CD4-positive, alpha-beta memory T cell (primary cell): ENCODE measurements around the gene AADACL4. TPM values are rescaled to one million over a fixed set of nuclear protein-coding genes. Genes with fewer than 3 reads are reported as not detected.
"Not testable (repeated sequence)": the region's sequence is repeated elsewhere in the genome, so short reads cannot be mapped to it uniquely, and the experiment has no call there.

Experiments
- CTCF ChIA-PET: fragments of 350-600 bp; sonication (Branson Sonifier 250); formaldehyde crosslinking; loops from one replicate; lab custom pipeline; 2021; ENCODE audit warnings: inconsistent platforms; ENCODE audit not compliant: partially characterized antibody; lab: Charles Lee
- POLR2A ChIA-PET: fragments of 350-600 bp; sonication (Branson Sonifier 250); formaldehyde crosslinking; loops from one replicate; lab custom pipeline; 2021; ENCODE audit not compliant: partially characterized antibody; lab: Charles Lee
- DNase-seq, 5 donors: peaks; one replicate each; pipeline versions ENCODE4 v3.0.0 to v3.0.0-alpha.2; 2020 to 2022; ENCODE audit warnings: mixed read lengths in 1 of 5
- H3K27ac ChIP-seq: one replicate; pipeline ENCODE4 v1.7.0; 2013; ENCODE audit warnings: low read depth, low read length
- H3K27me3 ChIP-seq: 2 replicates; pipeline ENCODE4 v1.7.0; 2013; ENCODE audit warnings: mild to moderate bottlenecking, low read length, moderate library complexity; ENCODE audit not compliant: insufficient read depth
- H3K36me3 ChIP-seq: 2 replicates; pipeline ENCODE4 v1.7.0; 2013; ENCODE audit warnings: mild to moderate bottlenecking, low read length, moderate library complexity; ENCODE audit not compliant: insufficient read depth
- H3K4me1 ChIP-seq: 2 replicates; pipeline ENCODE4 v1.7.0; 2013; ENCODE audit warnings: mild to moderate bottlenecking, low read length, moderate library complexity; ENCODE audit not compliant: insufficient read depth
- H3K4me3 ChIP-seq, 2 donors: one replicate each; pipeline ENCODE4 v1.7.0; 2013; ENCODE audit warnings: low read length in 2 of 2, mild to moderate bottlenecking in 1 of 2
- H3K9me3 ChIP-seq, 2 donors: one replicate each; pipeline ENCODE4 v1.7.0; 2013; ENCODE audit warnings: low read length in 2 of 2, control low read depth in 1 of 2; ENCODE audit not compliant: control insufficient read depth in 1 of 2
- H3K27ac Mint-ChIP-seq, 7 donors: one replicate each; pipeline ENCODE4 v1.8.0; 2020 to 2021; ENCODE audit warnings: mixed read lengths in 7 of 7, mild to moderate bottlenecking in 6 of 7, inconsistent platforms in 3 of 7, moderate library complexity in 3 of 7
- H3K27me3 Mint-ChIP-seq, 2 donors: one replicate each; pipeline ENCODE4 v1.8.0; 2020 to 2021; ENCODE audit warnings: mixed read lengths in 2 of 2
- H3K36me3 Mint-ChIP-seq, 2 donors: one replicate each; pipeline ENCODE4 v1.8.0; 2020 to 2021; ENCODE audit warnings: mixed read lengths in 2 of 2, inconsistent platforms in 1 of 2, mild to moderate bottlenecking in 1 of 2
- H3K4me1 Mint-ChIP-seq, 4 donors: one replicate each; pipeline ENCODE4 v1.8.0; 2020 to 2021; ENCODE audit warnings: mixed read lengths in 4 of 4, mild to moderate bottlenecking in 1 of 4
- H3K4me3 Mint-ChIP-seq, 8 donors: one replicate each; pipeline ENCODE4 v1.8.0; 2020 to 2021; ENCODE audit warnings: mixed read lengths in 8 of 8, mild to moderate bottlenecking in 7 of 8, moderate library complexity in 6 of 8, inconsistent platforms in 3 of 8
- H3K9me3 Mint-ChIP-seq, 8 donors: one replicate each; pipeline ENCODE4 v1.8.0; 2020 to 2021; ENCODE audit warnings: mixed read lengths in 8 of 8, mild to moderate bottlenecking in 5 of 8, inconsistent platforms in 3 of 8, moderate library complexity in 1 of 8
- intact Hi-C: fragments of 100-400 bp; cut with micrococcal nuclease; formaldehyde crosslinking; loops from one replicate; pipeline ENCODE4 v1.15.1; 2023
- polyA plus RNA-seq, 2 donors: library from polyadenylated mRNA; unstranded; fragments of 300-500 nt; fragmentation: Illumina TruSeq; gene quantifications; one replicate each; pipeline ENCODE4 v1.2.3, GENCODE V29; 2021
- total RNA-seq, 2 experiments: library from RNA; stranded (reverse); gene quantifications; one replicate each; pipeline ENCODE4 v1.2.3, GENCODE V29; 2021

AADACL4 gene
- total and polyA plus RNA-seq, 4 experiments from 2014 or later = not detected

DNA sequence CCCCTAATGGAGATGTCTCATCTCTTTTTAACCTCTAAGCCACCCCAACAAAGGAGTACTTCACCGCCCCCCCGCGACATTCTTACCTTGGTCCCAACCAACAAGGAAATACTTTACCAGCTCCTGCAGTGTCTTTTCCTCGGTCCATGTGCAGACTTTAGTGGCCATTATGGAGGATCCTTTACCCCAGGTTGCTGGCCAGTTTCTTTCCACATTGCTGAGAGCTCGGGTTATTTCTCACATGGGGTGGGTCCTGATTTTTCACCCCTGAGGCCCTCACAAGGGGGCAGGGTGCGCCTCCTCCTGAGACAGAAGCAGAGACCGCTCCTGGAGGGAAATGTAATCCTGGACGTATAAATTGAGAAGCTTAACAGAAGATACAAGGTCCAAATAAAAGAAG lies 69.0 kb downstream of the AADACL4 start:
- H3K4me1 Mint-ChIP-seq = no peaks in the 10 kb centered on the region
- no peaks in the 10 kb centered on the region for H3K9me3 ChIP-seq
- H3K9me3 Mint-ChIP-seq = no peaks in the 10 kb centered on the region
- intact Hi-C loops = no loop called here
- no peak overlapping the region for H3K27ac ChIP-seq
- H3K27me3 Mint-ChIP-seq = peaks cover 17 to 29% of the 10 kb centered on the region in 2 donors
- CTCF ChIA-PET = no interaction called here
- H3K4me3 ChIP-seq = no peak overlapping the region
- POLR2A ChIA-PET = no interaction called here
- H3K4me1 ChIP-seq = no peaks in the 10 kb centered on the region
- H3K36me3 Mint-ChIP-seq = no peaks in the 10 kb centered on the region
- no peak for DNase-seq
- H3K4me3 Mint-ChIP-seq = no peak overlapping the region
- H3K36me3 ChIP-seq = no peaks in the 10 kb centered on the region
- H3K27me3 ChIP-seq = no peaks in the 10 kb centered on the region
- H3K27ac Mint-ChIP-seq = no peak overlapping the region

DNA sequence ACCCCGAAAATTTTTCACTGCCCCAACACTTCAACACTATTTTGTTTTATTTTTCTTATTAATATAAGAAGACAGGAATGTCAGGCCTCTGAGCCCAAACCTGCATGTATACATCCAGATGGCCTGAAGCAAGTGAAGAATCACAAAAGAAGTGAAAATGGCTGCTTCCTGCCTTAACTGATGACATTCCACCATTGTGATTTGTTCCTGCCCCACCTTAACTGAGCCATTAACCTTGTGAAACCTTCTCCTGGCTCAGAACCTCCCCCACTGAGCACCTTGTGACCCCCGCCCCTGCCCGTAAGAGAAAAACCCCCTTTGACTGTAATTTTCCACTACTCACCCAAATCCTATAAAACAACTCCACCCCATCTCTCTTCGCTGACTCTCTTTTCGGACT lies 69.8 kb downstream of the AADACL4 start:
- H3K36me3 Mint-ChIP-seq, intact Hi-C loops, H3K9me3 Mint-ChIP-seq, H3K27ac Mint-ChIP-seq, H3K4me3 ChIP-seq, H3K27me3 ChIP-seq, CTCF ChIA-PET, H3K9me3 ChIP-seq, H3K27ac ChIP-seq, H3K4me1 ChIP-seq, DNase-seq, H3K36me3 ChIP-seq, H3K4me3 Mint-ChIP-seq, H3K4me1 Mint-ChIP-seq, POLR2A ChIA-PET: not testable (repeated sequence)
- peaks cover 17 to 29% of the 10 kb centered on the region in 2 donors for H3K27me3 Mint-ChIP-seq

DNA sequence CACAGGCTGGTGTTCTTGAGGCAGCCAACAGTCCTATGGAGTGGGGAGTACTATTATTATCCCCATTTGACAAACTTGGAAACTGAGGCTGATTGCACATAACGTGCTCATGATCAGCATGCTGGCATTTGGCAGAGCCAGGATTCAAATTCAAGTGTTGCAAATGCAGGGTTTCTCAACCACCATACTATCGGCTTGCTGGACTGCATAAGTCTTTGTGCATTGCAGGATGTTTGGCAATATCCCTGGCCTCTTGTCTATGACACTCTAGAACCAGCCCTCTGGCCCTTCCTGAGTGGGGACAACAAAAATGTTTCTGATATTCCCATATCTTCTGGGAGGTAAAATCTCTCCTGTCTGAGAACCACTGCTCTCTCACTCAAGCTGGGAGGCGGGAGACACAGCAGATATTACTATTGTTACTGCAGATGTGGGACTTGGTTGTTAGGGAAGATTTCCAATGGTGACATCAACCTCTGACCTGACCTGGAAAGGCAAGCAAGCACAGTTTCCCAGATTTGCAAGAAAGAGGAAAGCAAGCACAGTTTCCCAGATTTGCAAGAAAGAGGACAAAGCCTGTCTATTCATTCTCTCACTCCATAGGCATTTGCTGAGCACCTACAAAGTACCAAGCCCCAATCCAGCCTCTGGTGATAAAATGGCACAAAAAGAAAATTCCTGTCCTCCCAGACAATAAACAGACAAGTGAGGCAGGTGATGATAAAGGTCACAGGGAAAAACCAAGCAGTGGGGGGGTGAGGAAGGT lies 71.0 kb downstream of the AADACL4 start:
- CTCF ChIA-PET = no interaction called here
- no peak overlapping the region for H3K27ac Mint-ChIP-seq
- H3K36me3 ChIP-seq = no peaks in the 10 kb centered on the region
- DNase-seq = no peak
- POLR2A ChIA-PET = no interaction called here
- H3K27ac ChIP-seq = no peak overlapping the region
- no peaks in the 10 kb centered on the region for H3K27me3 ChIP-seq
- no peaks in the 10 kb centered on the region for H3K9me3 Mint-ChIP-seq
- no peaks in the 10 kb centered on the region for H3K4me1 ChIP-seq
- H3K4me1 Mint-ChIP-seq = no peaks in the 10 kb centered on the region
- no peaks in the 10 kb centered on the region for H3K9me3 ChIP-seq
- no peak overlapping the region for H3K4me3 ChIP-seq
- no peaks in the 10 kb centered on the region for H3K36me3 Mint-ChIP-seq
- no peak overlapping the region for H3K4me3 Mint-ChIP-seq
- intact Hi-C loops = no loop called here
- H3K27me3 Mint-ChIP-seq = peaks cover 19 to 29% of the 10 kb centered on the region in 2 donors

DNA sequence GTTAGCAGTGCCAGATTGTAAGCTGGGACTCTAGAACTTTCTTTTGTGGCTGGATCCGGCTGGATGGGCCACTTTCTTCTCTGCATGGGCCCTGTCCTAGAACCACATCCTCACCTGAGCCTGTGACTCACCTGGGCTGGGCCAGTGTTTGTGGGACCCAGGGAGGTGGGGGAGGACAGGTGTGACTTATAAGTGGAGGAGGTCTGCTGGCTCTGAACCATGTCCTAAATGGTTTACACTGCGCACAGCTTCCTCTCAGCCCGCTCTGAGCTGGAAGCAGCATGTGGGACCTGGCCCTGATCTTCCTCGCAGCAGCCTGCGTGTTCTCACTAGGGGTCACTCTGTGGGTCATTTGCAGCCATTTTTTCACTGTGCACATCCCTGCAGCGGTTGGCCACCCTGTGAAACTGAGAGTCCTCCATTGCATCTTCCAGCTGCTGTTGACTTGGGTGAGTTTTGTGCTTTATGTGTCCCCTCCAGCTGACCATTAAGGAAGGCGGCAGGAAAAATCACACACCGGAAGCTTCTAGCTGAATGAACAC lies 72.1 kb downstream of the AADACL4 start, which contains the start of gene AADACL3:
Gene AADACL3, plus strand, starts transcription at position 215 of the 542 bp plus-strand sequence. Its CDS starts 67 bp downstream, at position 282.
- H3K27me3 Mint-ChIP-seq = peaks cover 20 to 28% of the 10 kb centered on the region in 2 donors

More for the DNA sequence above, 72.1 kb downstream of the AADACL4 start, which contains the start of gene AADACL3:
- ChIA-PET CTCF (no interaction called here), POLR2A (no interaction called here)
- Histone ChIP-seq H3K4me1 (no peaks in the 10 kb centered on the region), H3K4me3 (no peak within 1 kb of the TSS), H3K36me3 (no peaks in the 10 kb centered on the region), H3K9me3 (no peaks in the 10 kb centered on the region), H3K27ac (no peak within 1 kb of the TSS), H3K27me3 (no peaks in the 10 kb centered on the region)
- DNase-seq = no peak
- no peaks in the 10 kb centered on the region for H3K9me3 Mint-ChIP-seq
- intact Hi-C loops = no loop called here
- no peak within 1 kb of the TSS for H3K4me3 Mint-ChIP-seq
- no peaks in the 10 kb centered on the region for H3K36me3 Mint-ChIP-seq
- H3K4me1 Mint-ChIP-seq = no peaks in the 10 kb centered on the region
- H3K27ac Mint-ChIP-seq = no peak within 1 kb of the TSS

Other genes with a start within 250 kb of the AADACL4 start
- gene DHRS3, start 25.9 kb upstream of the AADACL4 start, total RNA-seq = 10 to 100 TPM; 87.4 to 91.8 TPM
- 10 to 100 TPM; 30.1 to 40.5 TPM for gene DHRS3, start 25.9 kb upstream of the AADACL4 start, polyA plus RNA-seq
- gene AADACL3, start 72.0 kb downstream of the AADACL4 start, total RNA-seq = not detected
- not detected for gene AADACL3, start 72.0 kb downstream of the AADACL4 start, polyA plus RNA-seq
- not detected for gene CFAP107, start 102.1 kb downstream of the AADACL4 start, total RNA-seq
- not detected for gene CFAP107, start 102.1 kb downstream of the AADACL4 start, polyA plus RNA-seq
- gene PRAMEF12, start 129.7 kb downstream of the AADACL4 start, total RNA-seq = not detected
- not detected for gene PRAMEF12, start 129.7 kb downstream of the AADACL4 start, polyA plus RNA-seq
- gene PRAMEF1, start 147.3 kb downstream of the AADACL4 start, total RNA-seq = not detected
- not detected for gene PRAMEF1, start 147.3 kb downstream of the AADACL4 start, polyA plus RNA-seq
- gene PRAMEF11, start 187.3 kb downstream of the AADACL4 start, total RNA-seq = not detected
- gene PRAMEF11, start 187.3 kb downstream of the AADACL4 start, polyA plus RNA-seq = not detected
- gene HNRNPCL1, start 204.6 kb downstream of the AADACL4 start, total RNA-seq = not detected
- not detected for gene HNRNPCL1, start 204.6 kb downstream of the AADACL4 start, polyA plus RNA-seq
- not detected for gene PRAMEF2, start 213.0 kb downstream of the AADACL4 start, total RNA-seq
- gene PRAMEF2, start 213.0 kb downstream of the AADACL4 start, polyA plus RNA-seq = not detected
- gene PRAMEF4, start 242.1 kb downstream of the AADACL4 start, total RNA-seq = not detected
- gene PRAMEF4, start 242.1 kb downstream of the AADACL4 start, polyA plus RNA-seq = not detected